Prostate gland (tissue), 2 donors: ENCODE data around the gene TVP23B. TPM values are rescaled to one million over a fixed set of nuclear protein-coding genes. Genes with fewer than 3 reads are reported as not detected.
"Not testable (repeated sequence)": the region's sequence is repeated elsewhere in the genome, so short reads cannot be mapped to it uniquely, and the experiment has no call there.

Experiments used
- DNase-seq: peaks from one replicate; pipeline ENCODE4 v3.0.0-alpha.2; 2019; ENCODE audit warnings: low spot score
- H3K27ac ChIP-seq, 2 donors: fragments of 200-600 bp; sonication (generic); 2 replicates each; pipeline ENCODE4 v1.5.1; 2017 to 2019
- H3K27me3 ChIP-seq: fragments of 200-600 bp; sonication (generic); replicated peaks from 2 replicates; pipeline ENCODE4 v1.5.1; 2019; ENCODE audit not compliant: insufficient read depth
- H3K36me3 ChIP-seq, 2 donors: fragments of 200-600 bp; sonication (generic); 1 replicate in 1 of 2; 2 replicates in 1 of 2; pipeline versions ENCODE4 v1.5.1 to v1.8.1; 2017 to 2019
- H3K4me1 ChIP-seq: fragments of 200-600 bp; sonication (generic); replicated peaks from 2 replicates; pipeline ENCODE4 v1.5.1; 2019
- H3K4me3 ChIP-seq, 2 donors: fragments of 200-600 bp; sonication (generic); 2 replicates each; pipeline ENCODE4 v1.5.1; 2017 to 2019
- H3K9me3 ChIP-seq: fragments of 200-600 bp; sonication (generic); 2 replicates; pipeline ENCODE4 v1.5.1; 2017
- POLR2A ChIP-seq: fragments of 450-650 bp; IDR thresholded peaks from one replicate; pipeline ENCODE4 v1.6.1; 2016; ENCODE audit warnings: antibody characterized with exemption, mild to moderate bottlenecking
- POLR2AphosphoS5 ChIP-seq: sonication (generic); formaldehyde crosslinking; IDR thresholded peaks from one replicate; pipeline ENCODE4 v1.6.1; 2017; ENCODE audit warnings: antibody characterized with exemption
- WGBS: methylation state at CpG from one replicate; pipeline ENCODE4 v1.1.5; 2018; 5-methylcytosine and 5-hydroxymethylcytosine counted together
- intact Hi-C: fragments of 100-400 bp; cut with DNase I; formaldehyde crosslinking; loops from one replicate; pipeline ENCODE4 v1.14.2; 2022
- total RNA-seq, 2 donors: library from RNA; depleted of rRNA; stranded (reverse); fragments of >200 nt; gene quantifications; one replicate each; pipeline ENCODE4 v1.1.0, GENCODE V29; 2016

TVP23B gene
- 10 to 100 TPM; 39.8 to 43.7 TPM for total RNA-seq

DNA sequence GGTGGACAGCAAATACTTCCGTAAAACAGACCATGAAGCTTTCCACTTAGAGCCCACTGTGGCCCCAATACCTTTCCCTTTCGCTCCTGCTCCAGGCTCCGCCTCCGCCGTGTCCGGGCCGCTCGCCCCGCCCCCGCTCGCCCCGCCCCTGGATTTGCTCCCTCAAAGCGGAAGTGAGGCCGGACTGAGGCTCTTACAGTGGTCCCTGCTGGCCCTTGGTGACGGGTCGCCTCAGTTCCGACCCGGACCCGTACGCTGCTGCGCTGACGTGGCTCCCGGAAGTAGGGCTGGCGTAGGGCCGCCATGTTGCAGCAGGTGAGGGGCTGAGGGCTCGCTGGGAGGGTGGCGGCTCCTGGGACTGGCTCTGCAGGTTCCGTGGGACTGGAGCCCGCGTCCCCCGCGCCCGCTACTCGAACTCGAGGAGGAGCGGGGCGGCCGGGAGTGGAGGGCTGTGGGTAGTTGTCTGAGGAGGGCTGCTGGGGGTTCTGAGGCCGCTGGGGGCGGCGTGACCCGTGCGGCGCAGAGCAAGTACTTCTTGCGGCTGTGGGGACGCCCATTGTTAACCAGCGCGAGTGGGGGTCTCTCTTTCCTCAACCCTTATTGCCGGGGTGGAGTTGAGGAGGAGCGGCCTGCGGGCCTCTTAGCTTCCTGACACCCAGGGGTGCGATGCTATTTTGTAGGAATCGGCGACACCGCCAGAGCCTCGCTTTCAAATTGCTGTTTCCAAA, at the start of gene TVP23B:
TVP23B (plus strand) TSS at position 193 of the 728 bp plus-strand sequence; CDS start at position 304, 111 bp downstream.
- WGBS: under 1% methylated on average over 24 of the region's 56 CpGs

DNA sequence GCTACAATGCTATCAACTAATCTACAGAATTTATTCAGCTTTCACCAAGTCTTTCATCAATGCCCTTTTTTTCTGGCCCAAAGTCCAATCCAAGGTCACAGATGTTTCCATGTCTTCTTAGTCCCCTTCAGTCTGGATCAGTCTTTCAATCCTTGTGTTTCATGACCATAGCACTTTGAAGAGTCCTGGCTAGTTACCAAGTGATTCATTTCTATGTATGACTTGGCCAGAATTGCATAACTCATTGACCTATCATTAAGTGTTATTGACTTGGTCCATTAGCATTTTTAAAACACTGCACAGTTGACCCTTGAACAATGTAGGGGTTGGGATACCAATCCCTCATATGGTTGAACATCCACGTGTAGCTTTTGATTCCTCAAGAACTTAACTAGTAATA, 48.5 kb upstream of the TVP23B start:
- H3K4me1 ChIP-seq, intact Hi-C loops, H3K27me3 ChIP-seq: not testable (repeated sequence)

More for the DNA sequence above, at the start of gene TVP23B:
- TF ChIP-seq POLR2A (peak; percentile 80), POLR2AphosphoS5 (peak; percentile 73)
- H3K9me3 ChIP-seq, intact Hi-C loops, H3K27me3 ChIP-seq, H3K36me3 ChIP-seq, H3K4me1 ChIP-seq: not testable (repeated sequence)
- Histone ChIP-seq H3K27ac (peak within 1 kb of the TSS; percentile 74 to 78), H3K4me3 (peak within 1 kb of the TSS; percentile 41 to 50)
- peak; percentile 96 for DNase-seq

DNA sequence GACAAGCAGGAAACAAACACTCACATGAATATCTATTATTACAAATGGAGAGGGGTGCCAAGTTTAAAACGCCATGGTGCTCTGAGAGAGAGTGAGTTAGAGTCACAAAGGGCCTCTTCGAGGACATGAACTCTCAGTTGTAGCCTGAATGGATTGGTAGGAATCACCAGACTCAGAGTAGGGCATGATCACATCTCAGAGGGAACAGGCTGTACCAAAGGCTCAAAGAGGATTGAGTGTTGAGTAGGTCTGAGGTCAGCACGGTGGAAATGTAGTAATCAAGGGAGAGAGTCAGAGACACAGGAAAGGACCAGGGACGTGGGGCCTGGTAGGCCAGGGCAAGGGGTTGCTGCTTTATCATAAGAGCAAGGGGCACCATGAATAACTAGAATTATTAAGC, 47.6 kb upstream of the TVP23B start:
- H3K4me3 ChIP-seq, H3K4me1 ChIP-seq, H3K9me3 ChIP-seq, H3K27ac ChIP-seq, DNase-seq, H3K36me3 ChIP-seq, H3K27me3 ChIP-seq, intact Hi-C loops: not testable (repeated sequence)
- 74% methylated on average over 4 of the region's 4 CpGs for WGBS

More for the DNA sequence above, 48.5 kb upstream of the TVP23B start:
- DNase-seq, H3K36me3 ChIP-seq, H3K4me3 ChIP-seq, H3K9me3 ChIP-seq, H3K27ac ChIP-seq: not testable (repeated sequence)
- 81% methylated on average over 1 of the region's 1 CpG for WGBS

DNA sequence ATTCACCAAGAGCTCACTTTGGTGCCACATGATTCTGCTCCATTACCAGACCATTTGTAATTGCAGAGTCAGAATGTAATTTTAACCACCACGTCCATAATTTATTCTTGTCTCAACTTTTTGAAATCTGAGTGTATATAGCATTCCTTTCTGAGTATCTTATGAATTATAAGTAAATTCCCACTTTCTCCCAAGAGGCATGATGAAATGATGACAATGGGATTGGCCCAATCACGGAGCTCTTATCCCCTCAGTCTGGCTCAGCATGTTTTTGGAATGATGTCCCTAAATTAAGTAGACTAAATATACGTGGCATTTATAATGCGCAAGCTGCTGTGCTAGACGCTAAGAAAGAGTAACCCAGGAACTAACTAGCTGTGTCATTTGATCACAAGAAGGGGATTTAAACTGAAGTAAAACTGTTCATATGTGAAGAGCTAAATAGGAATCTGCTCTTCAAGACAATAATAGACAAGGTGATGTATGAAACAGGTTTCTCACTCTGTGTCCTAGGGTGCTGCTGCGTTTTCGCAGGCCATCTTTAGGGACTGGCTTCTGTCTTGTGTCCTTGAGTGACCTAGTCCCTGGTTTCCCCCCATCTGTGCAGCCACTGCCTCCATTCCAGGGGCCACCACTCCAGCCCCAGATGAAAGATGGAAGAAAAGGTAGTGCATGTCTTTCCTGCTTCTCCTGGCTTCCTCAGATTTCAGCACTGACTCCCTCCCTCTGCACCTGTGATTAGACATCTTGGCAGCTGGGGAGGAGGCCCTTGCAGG, 41.2 kb upstream of the TVP23B start:
- intact Hi-C loops: not testable (repeated sequence)
- WGBS: 73% methylated on average over 7 of the region's 7 CpGs

DNA sequence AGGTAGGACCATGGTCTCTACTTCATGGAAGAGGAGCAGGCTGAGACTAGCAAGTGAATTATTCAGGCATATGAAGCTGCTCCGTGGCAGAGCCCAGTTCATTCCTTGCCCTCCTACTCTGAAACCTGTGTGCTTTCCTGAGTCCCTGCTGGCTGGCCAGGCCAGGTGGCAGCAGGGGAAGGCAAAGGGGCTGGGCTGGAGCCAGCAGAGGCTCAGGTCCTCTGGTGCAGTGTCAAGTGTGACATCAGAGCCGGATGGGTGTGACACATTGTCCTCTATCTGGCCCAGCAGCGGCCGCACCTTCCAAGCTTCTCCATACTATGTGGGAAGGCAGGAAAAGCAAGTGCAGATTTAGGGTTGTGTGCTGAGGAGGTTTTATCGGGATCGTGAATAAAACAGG, 39.8 kb upstream of the TVP23B start:
- intact Hi-C loops, H3K27me3 ChIP-seq, H3K36me3 ChIP-seq, DNase-seq, H3K4me3 ChIP-seq, H3K27ac ChIP-seq, H3K9me3 ChIP-seq, H3K4me1 ChIP-seq: not testable (repeated sequence)
- 80% methylated on average over 5 of the region's 6 CpGs for WGBS

More for the DNA sequence above, 41.2 kb upstream of the TVP23B start:
- H3K4me1 ChIP-seq, H3K27ac ChIP-seq, H3K36me3 ChIP-seq, H3K9me3 ChIP-seq, DNase-seq, H3K4me3 ChIP-seq, H3K27me3 ChIP-seq: not testable (repeated sequence)

DNA sequence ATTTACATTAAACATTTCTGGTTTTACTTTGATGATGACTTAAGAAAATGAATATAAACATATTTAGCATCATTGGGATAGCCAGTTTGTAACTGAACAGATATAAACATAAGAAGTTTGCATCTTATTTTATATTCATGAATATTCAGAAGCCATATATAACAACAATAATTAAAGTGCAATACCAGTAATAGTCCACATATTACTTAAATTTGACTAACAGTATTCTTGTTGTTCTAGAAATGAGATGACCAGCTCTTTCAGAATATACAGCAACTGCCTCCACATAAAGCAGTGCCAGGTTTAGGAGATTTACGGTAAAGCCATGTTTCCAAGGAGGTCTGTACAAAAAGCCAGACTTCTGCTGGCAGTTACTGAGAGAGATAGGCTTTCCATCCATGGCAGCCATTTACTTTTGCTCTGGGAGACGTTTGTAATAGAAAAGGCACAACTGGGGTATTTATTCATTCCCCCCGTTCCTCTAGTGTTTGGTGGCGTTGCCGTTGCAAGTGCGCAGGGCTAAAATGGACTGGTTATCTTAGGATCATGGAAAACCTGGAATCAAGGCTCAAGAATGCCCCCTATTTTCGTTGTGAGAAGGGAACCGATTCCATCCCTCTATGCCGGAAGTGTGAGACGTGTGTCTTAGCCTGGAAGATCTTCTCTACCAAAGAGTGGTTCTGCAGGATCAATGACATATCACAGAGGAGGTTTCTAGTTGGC, 37.1 kb upstream of the TVP23B start, which contains the start of gene FBXW10:
FBXW10 (plus strand) TSS at position 356 of the 723 bp plus-strand sequence; CDS start at position 547, 191 bp downstream.
- H3K4me1 ChIP-seq, H3K27me3 ChIP-seq, H3K4me3 ChIP-seq, H3K27ac ChIP-seq, DNase-seq, H3K9me3 ChIP-seq, H3K36me3 ChIP-seq, intact Hi-C loops: not testable (repeated sequence)
- 27% methylated on average over 9 of the region's 10 CpGs for WGBS

DNA sequence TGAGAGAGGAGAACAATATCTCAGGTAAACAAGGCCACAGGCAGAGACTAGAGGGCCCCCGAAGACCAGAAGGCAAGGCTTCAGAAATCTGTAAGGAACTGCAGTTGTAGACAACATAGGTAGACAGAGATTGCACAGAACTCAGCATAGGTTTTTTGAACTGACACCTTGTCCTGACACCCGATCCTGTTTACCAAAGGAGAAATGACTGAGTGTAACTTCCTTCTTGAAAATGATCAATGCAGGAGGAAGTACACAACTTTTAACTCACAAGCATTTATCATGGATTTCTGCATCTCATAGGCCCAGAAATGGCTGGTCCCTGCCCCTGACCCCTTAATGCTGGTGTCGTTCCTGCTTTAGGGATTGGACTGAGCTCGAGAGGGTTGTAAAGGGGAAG, 36.3 kb upstream of the TVP23B start:
- 64% methylated on average over 4 of the region's 4 CpGs for WGBS
- intact Hi-C loops, H3K27ac ChIP-seq, H3K4me1 ChIP-seq, H3K4me3 ChIP-seq, H3K9me3 ChIP-seq, H3K27me3 ChIP-seq, DNase-seq, H3K36me3 ChIP-seq: not testable (repeated sequence)

DNA sequence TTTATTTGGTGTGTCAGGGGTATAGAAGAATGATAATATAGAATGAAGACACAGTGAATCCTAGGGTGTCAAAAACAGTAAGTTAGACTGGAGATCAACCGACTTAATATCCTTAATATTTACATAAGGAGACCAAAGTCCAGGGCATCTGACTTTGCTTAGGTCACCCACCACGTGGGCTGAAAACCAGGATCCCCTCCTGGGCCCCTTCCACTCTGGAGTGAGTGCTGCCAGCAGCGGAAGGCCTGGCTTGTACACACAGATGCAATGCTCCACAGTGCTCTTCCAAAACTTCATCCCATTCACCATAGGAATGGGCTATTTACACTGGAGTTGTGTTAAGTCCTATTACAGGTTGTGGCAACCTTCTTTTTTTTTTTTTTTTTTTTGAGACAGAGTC, 34.4 kb upstream of the TVP23B start:
- H3K4me3 ChIP-seq, H3K4me1 ChIP-seq, DNase-seq, H3K27ac ChIP-seq, H3K27me3 ChIP-seq, intact Hi-C loops, H3K9me3 ChIP-seq, H3K36me3 ChIP-seq: not testable (repeated sequence)
- 75% methylated on average over 3 of the region's 3 CpGs for WGBS

DNA sequence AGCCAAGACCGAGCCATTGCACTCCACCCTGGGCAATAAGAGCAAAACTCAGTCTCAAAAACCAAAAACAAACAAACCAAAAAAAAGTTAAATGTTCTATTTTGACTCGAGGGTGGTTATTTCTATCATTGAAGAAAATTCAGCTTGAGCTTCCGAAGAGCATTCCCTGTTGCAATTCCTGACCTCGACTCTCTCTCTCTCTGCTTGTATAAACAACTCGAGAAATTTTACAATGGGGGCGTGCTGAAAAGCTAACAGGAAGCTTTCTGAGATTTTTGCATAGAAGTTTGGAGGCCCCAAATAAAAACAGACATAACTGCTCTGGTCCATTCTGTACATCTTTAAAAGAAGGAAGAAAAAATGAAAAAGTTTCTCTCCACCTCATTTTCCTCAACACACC, 33.5 kb upstream of the TVP23B start:
- H3K9me3 ChIP-seq, H3K36me3 ChIP-seq, H3K4me1 ChIP-seq, H3K4me3 ChIP-seq, intact Hi-C loops, H3K27ac ChIP-seq, DNase-seq, H3K27me3 ChIP-seq: not testable (repeated sequence)
- WGBS: 38% methylated on average over 6 of the region's 6 CpGs

DNA sequence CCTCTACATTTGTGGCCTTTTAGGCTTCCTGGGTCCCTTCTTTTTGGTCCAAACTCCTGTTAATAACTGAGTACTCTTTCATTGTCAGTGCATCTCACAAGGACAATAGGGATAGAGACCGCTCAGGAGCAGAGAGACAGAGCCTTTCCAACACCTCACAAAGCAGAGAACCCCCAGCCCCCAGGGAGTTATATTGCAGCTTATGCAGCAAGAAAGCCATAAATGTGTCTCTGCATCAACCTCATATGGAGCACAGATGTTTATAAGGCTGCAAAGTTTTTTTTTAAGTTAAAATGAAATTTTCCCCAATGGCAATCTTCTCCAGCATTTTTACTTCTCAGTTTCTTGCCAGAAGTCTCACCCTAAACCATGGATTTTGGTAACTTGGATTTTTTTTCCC, 30.7 kb upstream of the TVP23B start:
- WGBS: 92% methylated on average over 1 of the region's 1 CpG
- DNase-seq, intact Hi-C loops: not testable (repeated sequence)

DNA sequence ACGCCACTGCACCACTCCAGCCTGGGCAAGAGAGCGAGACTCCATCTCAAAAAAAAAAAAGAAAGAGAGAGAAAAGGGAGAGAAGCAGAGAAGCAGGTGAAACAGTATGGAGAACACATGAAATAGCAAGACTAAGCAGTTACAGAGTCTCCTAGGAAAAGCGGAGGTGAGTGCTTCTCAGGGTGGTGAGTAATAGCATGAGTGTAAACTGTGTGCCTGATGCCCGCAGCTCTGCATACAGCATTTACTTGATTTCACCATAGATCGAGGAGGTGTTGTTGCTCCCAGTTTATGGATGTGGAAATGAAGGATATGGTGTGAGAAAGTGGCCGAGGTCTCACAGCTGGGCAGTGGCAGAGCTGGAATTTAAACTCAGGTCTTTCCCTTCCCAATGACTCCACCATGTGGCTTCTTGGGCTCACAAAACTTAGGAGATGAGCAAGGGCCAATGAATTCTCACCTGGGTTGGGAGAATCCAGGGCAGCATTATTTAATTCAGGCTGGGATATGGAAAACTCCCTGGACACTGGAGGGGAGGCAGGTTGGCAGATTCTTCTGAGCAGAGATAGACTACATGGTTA, 27.1 kb upstream of the TVP23B start:
- H3K36me3 ChIP-seq, H3K27me3 ChIP-seq, H3K9me3 ChIP-seq, DNase-seq, intact Hi-C loops, H3K27ac ChIP-seq, H3K4me1 ChIP-seq, H3K4me3 ChIP-seq: not testable (repeated sequence)
- 75% methylated on average over 5 of the region's 6 CpGs for WGBS

More for the DNA sequence above, 30.7 kb upstream of the TVP23B start:
- H3K27ac ChIP-seq, H3K27me3 ChIP-seq, H3K4me1 ChIP-seq, H3K4me3 ChIP-seq, H3K9me3 ChIP-seq, H3K36me3 ChIP-seq: not testable (repeated sequence)
